Neural cell (in vitro differentiated cells): ENCODE data around the gene MLLT1. TPM values are rescaled to one million over a fixed set of nuclear protein-coding genes. Genes with fewer than 3 reads are reported as not detected.

Experiments
- H2AFZ ChIP-seq: fragments of 200-600, 300-800 bp; sonication (generic), shearing (Covaris generic); 2 replicates; pipeline ENCODE4 v1.6.0; 2014; ENCODE audit warnings: low read depth, mild to moderate bottlenecking, antibody characterized with exemption, low read length, moderate library complexity
- H3F3A ChIP-seq: fragments of 200-600 bp; shearing (Covaris generic); 2 replicates; pipeline ENCODE4 v1.6.1; 2016; ENCODE audit warnings: mild to moderate bottlenecking, moderate library complexity, mixed read lengths, antibody characterized with exemption, low read length; ENCODE audit not compliant: insufficient read depth, poor library complexity, severe bottlenecking
- H3K27ac ChIP-seq: fragments of 200-600, 300-800 bp; sonication (generic), shearing (Covaris generic); 2 replicates; pipeline ENCODE4 v1.5.1; 2014; ENCODE audit warnings: mild to moderate bottlenecking, low read length, moderate library complexity
- H3K27me3 ChIP-seq: fragments of 300-800, 200-600 bp; sonication (generic), shearing (Covaris generic); 2 replicates; pipeline ENCODE4 v1.6.0; 2014; ENCODE audit warnings: mild to moderate bottlenecking, low read depth, low read length, moderate library complexity; ENCODE audit not compliant: insufficient read depth
- H3K36me3 ChIP-seq: fragments of 300-800, 200-600 bp; sonication (generic), shearing (Covaris generic); 2 replicates; pipeline ENCODE4 v1.5.1; 2014; ENCODE audit warnings: mild to moderate bottlenecking, antibody characterized with exemption, low read length, moderate library complexity; ENCODE audit not compliant: insufficient read depth
- H3K4me2 ChIP-seq: fragments of 300-800, 200-600 bp; sonication (generic), shearing (Covaris generic); 2 replicates; pipeline ENCODE4 v1.6.0; 2014; ENCODE audit warnings: mild to moderate bottlenecking, low read length
- H3K4me3 ChIP-seq: fragments of 300-800, 200-600 bp; sonication (generic), shearing (Covaris generic); 2 replicates; pipeline ENCODE4 v1.5.1; 2014; ENCODE audit warnings: mild to moderate bottlenecking, low read length, moderate library complexity
- H3K79me2 ChIP-seq: fragments of 200-600 bp; shearing (Covaris generic); replicated peaks from 2 replicates; pipeline ENCODE4 v1.6.0; 2014; ENCODE audit warnings: mild to moderate bottlenecking, low read length, moderate library complexity; ENCODE audit not compliant: insufficient read depth
- H3K9ac ChIP-seq: fragments of 300-800, 200-600 bp; sonication (generic), shearing (Covaris generic); 2 replicates; pipeline ENCODE4 v1.6.1; 2016; ENCODE audit warnings: mild to moderate bottlenecking, low read length, mixed read lengths
- H3K9me2 ChIP-seq: fragments of 200-600 bp; shearing (Covaris generic); 2 replicates; pipeline ENCODE4 v1.6.1; 2016; ENCODE audit warnings: mild to moderate bottlenecking, low read length, mixed read lengths; ENCODE audit not compliant: insufficient read depth
- H3K9me3 ChIP-seq: fragments of 200-600, 300-800 bp; sonication (generic), shearing (Covaris generic); 2 replicates; pipeline ENCODE4 v1.6.1; 2016; ENCODE audit warnings: mild to moderate bottlenecking, mixed run types, low read length, moderate library complexity, mixed read lengths
- H4K20me1 ChIP-seq: fragments of 200-600 bp; shearing (Covaris generic); 2 replicates; pipeline ENCODE4 v1.6.1; 2016; ENCODE audit warnings: mild to moderate bottlenecking, mixed run types; ENCODE audit not compliant: insufficient read depth
- EP300 ChIP-seq: fragments of 450-650 bp; conservative IDR thresholded peaks from 2 replicates; pipeline ENCODE4 v1.6.1; 2014; ENCODE audit warnings: antibody characterized with exemption, mild to moderate bottlenecking, moderate library complexity; ENCODE audit not compliant: poor library complexity, severe bottlenecking
- EZH2 ChIP-seq: fragments of 200-600, 300-800 bp; shearing (Covaris generic), sonication (generic); IDR thresholded peaks from 2 replicates; pipeline ENCODE4 v1.6.1; 2014; ENCODE audit warnings: antibody characterized with exemption, low read length, borderline replicate concordance, mild to moderate bottlenecking; ENCODE audit not compliant: insufficient read depth, poor library complexity, severe bottlenecking
- MXI1 ChIP-seq: fragments of 450-650 bp; conservative IDR thresholded peaks from 2 replicates; pipeline ENCODE4 v1.6.1; 2014; ENCODE audit warnings: antibody characterized with exemption, mild to moderate bottlenecking; ENCODE audit not compliant: poor library complexity, severe bottlenecking
- POLR2AphosphoS5 ChIP-seq: IDR thresholded peaks from 2 replicates; pipeline ENCODE4 v1.6.1; 2012
- RAD21 ChIP-seq: fragments of 450-650 bp; conservative IDR thresholded peaks from 2 replicates; pipeline ENCODE4 v1.6.1; 2014; ENCODE audit warnings: antibody characterized with exemption, mild to moderate bottlenecking, moderate library complexity
- SMC3 ChIP-seq: fragments of 450-650 bp; conservative IDR thresholded peaks from 2 replicates; pipeline ENCODE4 v1.6.1; 2014; ENCODE audit warnings: antibody characterized with exemption, mild to moderate bottlenecking, moderate library complexity; ENCODE audit not compliant: poor library complexity
- TAF1 ChIP-seq: IDR thresholded peaks from 2 replicates; pipeline ENCODE4 v1.6.1; 2012; ENCODE audit warnings: low read depth
- polyA plus RNA-seq: library from polyadenylated mRNA; depleted of rRNA; stranded (reverse); fragments of >200 nt; gene quantifications from 2 replicates; pipeline ENCODE4 v1.2.3, GENCODE V29; 2014
- TF ChIP-seq, protein P1 (sequence below): IDR thresholded peaks from 2 replicates; pipeline ENCODE4 v1.6.1; 2012; ENCODE audit warnings: borderline replicate concordance
- TF ChIP-seq, protein P2 (sequence below): fragments of 450-650 bp; IDR thresholded peaks from 2 replicates; pipeline ENCODE4 v1.5.1; 2014; ENCODE audit warnings: antibody characterized with exemption, mild to moderate bottlenecking, moderate library complexity; ENCODE audit not compliant: poor library complexity, severe bottlenecking

MLLT1 gene
- polyA plus RNA-seq, 1 donor from 2014 or later = 34.0 TPM

DNA sequence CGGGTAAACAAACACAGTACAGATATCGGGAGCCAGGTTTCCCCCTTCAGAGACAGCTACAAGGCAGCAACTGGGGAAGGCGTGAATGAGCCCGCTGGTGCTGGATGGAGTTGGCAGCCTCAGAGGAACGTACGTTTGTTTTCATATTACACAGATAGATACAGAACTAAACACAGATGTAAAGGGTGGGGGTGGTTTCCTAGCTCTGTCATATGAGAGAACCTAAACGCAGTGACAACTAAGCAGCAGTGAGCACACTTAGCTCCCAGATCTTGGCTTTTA, 32.8 kb downstream of the MLLT1 start:
- H3K9me2 ChIP-seq = no peaks in the 10 kb centered on the region
- no peak overlapping the region for H3K4me2 ChIP-seq
- peaks cover 12% of the 10 kb centered on the region for H3K9me3 ChIP-seq
- H3K79me2 ChIP-seq = peaks cover 52% of the 10 kb centered on the region
- H3K36me3 ChIP-seq = peaks cover 14% of the 10 kb centered on the region
- H3F3A ChIP-seq = no peaks in the 10 kb centered on the region
- H3K27me3 ChIP-seq = no peaks in the 10 kb centered on the region
- H3K9ac ChIP-seq = no peak overlapping the region
- no peak overlapping the region for H3K4me3 ChIP-seq
- TF ChIP-seq SMC3 (no peak), MXI1 (no peak), EP300 (no peak), EZH2 (no peak), RAD21 (no peak)
- TF ChIP-seq, protein P1, sequence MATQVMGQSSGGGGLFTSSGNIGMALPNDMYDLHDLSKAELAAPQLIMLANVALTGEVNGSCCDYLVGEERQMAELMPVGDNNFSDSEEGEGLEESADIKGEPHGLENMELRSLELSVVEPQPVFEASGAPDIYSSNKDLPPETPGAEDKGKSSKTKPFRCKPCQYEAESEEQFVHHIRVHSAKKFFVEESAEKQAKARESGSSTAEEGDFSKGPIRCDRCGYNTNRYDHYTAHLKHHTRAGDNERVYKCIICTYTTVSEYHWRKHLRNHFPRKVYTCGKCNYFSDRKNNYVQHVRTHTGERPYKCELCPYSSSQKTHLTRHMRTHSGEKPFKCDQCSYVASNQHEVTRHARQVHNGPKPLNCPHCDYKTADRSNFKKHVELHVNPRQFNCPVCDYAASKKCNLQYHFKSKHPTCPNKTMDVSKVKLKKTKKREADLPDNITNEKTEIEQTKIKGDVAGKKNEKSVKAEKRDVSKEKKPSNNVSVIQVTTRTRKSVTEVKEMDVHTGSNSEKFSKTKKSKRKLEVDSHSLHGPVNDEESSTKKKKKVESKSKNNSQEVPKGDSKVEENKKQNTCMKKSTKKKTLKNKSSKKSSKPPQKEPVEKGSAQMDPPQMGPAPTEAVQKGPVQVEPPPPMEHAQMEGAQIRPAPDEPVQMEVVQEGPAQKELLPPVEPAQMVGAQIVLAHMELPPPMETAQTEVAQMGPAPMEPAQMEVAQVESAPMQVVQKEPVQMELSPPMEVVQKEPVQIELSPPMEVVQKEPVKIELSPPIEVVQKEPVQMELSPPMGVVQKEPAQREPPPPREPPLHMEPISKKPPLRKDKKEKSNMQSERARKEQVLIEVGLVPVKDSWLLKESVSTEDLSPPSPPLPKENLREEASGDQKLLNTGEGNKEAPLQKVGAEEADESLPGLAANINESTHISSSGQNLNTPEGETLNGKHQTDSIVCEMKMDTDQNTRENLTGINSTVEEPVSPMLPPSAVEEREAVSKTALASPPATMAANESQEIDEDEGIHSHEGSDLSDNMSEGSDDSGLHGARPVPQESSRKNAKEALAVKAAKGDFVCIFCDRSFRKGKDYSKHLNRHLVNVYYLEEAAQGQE = no peak
- no peak overlapping the region for H2AFZ ChIP-seq
- no peak overlapping the region for H3K27ac ChIP-seq
- H4K20me1 ChIP-seq = no peaks in the 10 kb centered on the region

- Histone ChIP-seq H3K9ac (no peak overlapping the region), H4K20me1 (no peaks in the 10 kb centered on the region), H3K36me3 (peaks cover 14% of the 10 kb centered on the region), H3K4me3 (no peak overlapping the region), H3K27ac (no peak overlapping the region), H3K79me2 (peaks cover 48% of the 10 kb centered on the region), H3F3A (no peaks in the 10 kb centered on the region), H3K27me3 (no peaks in the 10 kb centered on the region), H3K4me2 (no peak overlapping the region), H3K9me2 (no peaks in the 10 kb centered on the region), H3K9me3 (peaks cover 12% of the 10 kb centered on the region), H2AFZ (no peak overlapping the region)
- TF ChIP-seq, protein P1 = no peak
- TF ChIP-seq RAD21 (no peak), EZH2 (no peak), TAF1 (no peak), EP300 (no peak), POLR2AphosphoS5 (no peak), SMC3 (no peak), MXI1 (no peak)
- TF ChIP-seq, protein P2, sequence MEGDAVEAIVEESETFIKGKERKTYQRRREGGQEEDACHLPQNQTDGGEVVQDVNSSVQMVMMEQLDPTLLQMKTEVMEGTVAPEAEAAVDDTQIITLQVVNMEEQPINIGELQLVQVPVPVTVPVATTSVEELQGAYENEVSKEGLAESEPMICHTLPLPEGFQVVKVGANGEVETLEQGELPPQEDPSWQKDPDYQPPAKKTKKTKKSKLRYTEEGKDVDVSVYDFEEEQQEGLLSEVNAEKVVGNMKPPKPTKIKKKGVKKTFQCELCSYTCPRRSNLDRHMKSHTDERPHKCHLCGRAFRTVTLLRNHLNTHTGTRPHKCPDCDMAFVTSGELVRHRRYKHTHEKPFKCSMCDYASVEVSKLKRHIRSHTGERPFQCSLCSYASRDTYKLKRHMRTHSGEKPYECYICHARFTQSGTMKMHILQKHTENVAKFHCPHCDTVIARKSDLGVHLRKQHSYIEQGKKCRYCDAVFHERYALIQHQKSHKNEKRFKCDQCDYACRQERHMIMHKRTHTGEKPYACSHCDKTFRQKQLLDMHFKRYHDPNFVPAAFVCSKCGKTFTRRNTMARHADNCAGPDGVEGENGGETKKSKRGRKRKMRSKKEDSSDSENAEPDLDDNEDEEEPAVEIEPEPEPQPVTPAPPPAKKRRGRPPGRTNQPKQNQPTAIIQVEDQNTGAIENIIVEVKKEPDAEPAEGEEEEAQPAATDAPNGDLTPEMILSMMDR = no peak
These were observed 33.4 kb downstream of the MLLT1 start for GRCh38 chr19:6246174-6247006.
